MCF 10A (cell line): ENCODE data around the gene USP28. TPM values are rescaled to one million over a fixed set of nuclear protein-coding genes. Genes with fewer than 3 reads are reported as not detected.

Source experiments
- BruUV-seq: library from RNA; stranded (reverse); fragments of 400-500 nt; replicated peaks from 2 replicates; lab custom pipeline; 2021; lab: Mats Ljungman, UMichigan
- CTCF ChIA-PET: fragments of 300-600 bp; sonication (Branson Sonifier 250); formaldehyde crosslinking; extraction: SDS; loops from one replicate; lab custom pipeline; 2021; ENCODE audit warnings: antibody characterized with exemption, inconsistent platforms; lab: Yijun Ruan, JAX
- POLR2A ChIA-PET: fragments of 300-600, 350-650 bp; sonication (Branson Sonifier 250); formaldehyde crosslinking; extraction: SDS; loops from one replicate; lab custom pipeline; 2020; ENCODE audit warnings: antibody characterized with exemption, inconsistent platforms; lab: Yijun Ruan, JAX
- DNase-seq: peaks from one replicate; pipeline ENCODE4 v3.0.0-alpha.2; 2018; ENCODE audit not compliant: unreplicated experiment
- H3K27ac Mint-ChIP-seq: one replicate; pipeline ENCODE4 v1.8.0; 2022; ENCODE audit warnings: mild to moderate bottlenecking, low read depth, mixed read lengths; ENCODE audit not compliant: unreplicated experiment
- H3K27me3 Mint-ChIP-seq: one replicate; pipeline ENCODE4 v1.8.0; 2022; ENCODE audit warnings: mixed read lengths; ENCODE audit not compliant: insufficient read depth, unreplicated experiment
- H3K36me3 Mint-ChIP-seq: one replicate; pipeline ENCODE4 v1.8.0; 2022; ENCODE audit warnings: mild to moderate bottlenecking, moderate library complexity, mixed read lengths; ENCODE audit not compliant: insufficient read depth, unreplicated experiment
- H3K4me1 Mint-ChIP-seq: one replicate; pipeline ENCODE4 v1.8.0; 2022; ENCODE audit warnings: mixed read lengths; ENCODE audit not compliant: insufficient read depth, unreplicated experiment
- H3K4me3 Mint-ChIP-seq: one replicate; pipeline ENCODE4 v1.8.0; 2022; ENCODE audit warnings: mild to moderate bottlenecking, moderate library complexity, mixed read lengths; ENCODE audit not compliant: unreplicated experiment
- H3K9me3 Mint-ChIP-seq: one replicate; pipeline ENCODE4 v1.8.0; 2022; ENCODE audit warnings: mixed read lengths; ENCODE audit not compliant: unreplicated experiment
- CTCF ChIP-seq: fragments of 200-600 bp; IDR thresholded peaks from one replicate; pipeline ENCODE4 v1.8.0; 2022; ENCODE audit warnings: antibody characterized with exemption, mild to moderate bottlenecking; ENCODE audit not compliant: unreplicated experiment
- intact Hi-C: fragments of 100-400 bp; cut with micrococcal nuclease; formaldehyde crosslinking; loops from 2 replicates; pipeline ENCODE4 v1.14.1; 2022
- total RNA-seq: library from RNA; stranded (reverse); gene quantifications from 2 replicates; pipeline ENCODE4 v1.2.3, GENCODE V29; 2022

USP28 gene
- total RNA-seq, 1 experiment from 2014 or later = 17.2 TPM

DNA sequence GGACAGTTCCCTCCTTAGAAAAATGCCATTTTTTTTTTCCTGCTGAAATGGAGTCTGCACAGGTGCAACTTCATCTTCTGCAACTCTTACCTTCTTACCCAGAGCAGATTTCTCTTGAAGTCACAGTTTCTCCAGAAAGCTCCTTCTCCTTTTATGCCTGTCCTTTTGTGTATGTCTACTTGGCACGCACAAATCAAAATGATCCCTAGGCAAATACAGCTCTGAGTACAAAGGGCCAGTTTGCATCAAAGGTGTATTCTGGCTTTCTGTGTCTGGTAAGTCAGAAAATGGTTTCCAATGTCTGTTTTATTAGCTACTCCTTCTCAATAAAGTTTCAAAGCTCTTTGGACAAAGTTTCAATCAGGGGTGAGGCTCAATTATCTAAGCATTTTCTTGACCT is 93.2 kb downstream of the USP28 start:
- Mint-ChIP-seq H3K27ac (no peak overlapping the region), H3K9me3 (no peaks in the 10 kb centered on the region), H3K4me3 (no peak overlapping the region), H3K36me3 (no peaks in the 10 kb centered on the region), H3K27me3 (no peaks in the 10 kb centered on the region), H3K4me1 (peaks cover 7% of the 10 kb centered on the region)
- intact Hi-C loops = no loop called here
- CTCF ChIA-PET = interaction anchor here (0.6 to 2.2 kb wide), 7 partner anchors 9 to 877 kb away, joined by 3 to 10 read pairs (median 4); no protein-coding TSS in a partner anchor
- POLR2A ChIA-PET = no interaction called here
- BruUV-seq = no TSS peak
- no peak for DNase-seq
- no peak for TF ChIP-seq CTCF

DNA sequence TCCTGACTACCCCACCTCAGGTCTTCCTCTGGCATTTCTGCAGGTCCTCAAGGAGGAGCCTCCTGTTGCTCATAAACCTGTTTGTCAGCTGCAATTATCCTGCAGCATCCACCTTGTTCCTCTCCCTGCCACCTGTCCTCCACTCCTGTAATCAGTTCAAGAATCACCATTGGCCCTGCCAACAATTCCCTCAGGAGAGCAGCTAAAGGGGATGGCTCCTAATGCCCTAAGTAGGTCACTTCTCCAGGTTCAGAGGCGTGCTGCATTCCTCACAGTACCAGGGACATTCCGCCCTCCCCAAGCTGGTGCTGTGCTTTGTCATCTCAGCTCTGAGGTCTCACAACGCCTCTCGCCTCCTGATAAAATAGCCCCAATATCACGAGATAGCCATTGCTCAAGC is 93.7 kb downstream of the USP28 start:
- H3K4me1 Mint-ChIP-seq = peaks cover 7% of the 10 kb centered on the region
- no peak for DNase-seq
- no TSS peak for BruUV-seq
- no peak overlapping the region for H3K4me3 Mint-ChIP-seq
- intact Hi-C loops = no loop called here
- ChIA-PET POLR2A (no interaction called here), CTCF (interaction anchor here (0.6 to 2.2 kb wide), 5 partner anchors 14 to 468 kb away, joined by 3 to 10 read pairs (median 4); no protein-coding TSS in a partner anchor)
- H3K27ac Mint-ChIP-seq = no peak overlapping the region
- H3K27me3 Mint-ChIP-seq = no peaks in the 10 kb centered on the region
- H3K9me3 Mint-ChIP-seq = no peaks in the 10 kb centered on the region
- H3K36me3 Mint-ChIP-seq = no peaks in the 10 kb centered on the region
- TF ChIP-seq CTCF = no peak

- ChIA-PET POLR2A (interaction anchor here (0.6 kb wide), 1 partner anchor 333 kb away, joined by 3 read pairs; no protein-coding TSS in a partner anchor), CTCF (interaction anchor here (0.7 to 1.2 kb wide), 3 partner anchors 15 to 18 kb away, joined by 3 to 5 read pairs (median 4); no protein-coding TSS in a partner anchor)
- Mint-ChIP-seq H3K9me3 (no peaks in the 10 kb centered on the region), H3K27me3 (no peaks in the 10 kb centered on the region), H3K36me3 (no peaks in the 10 kb centered on the region), H3K4me1 (peaks cover 7% of the 10 kb centered on the region), H3K27ac (no peak within 1 kb of the TSS), H3K4me3 (no peak within 1 kb of the TSS)
- no TSS peak for BruUV-seq
- no peak for DNase-seq
- no peak for TF ChIP-seq CTCF
- intact Hi-C loops = loop anchor here (2.0 kb wide), 1 partner anchor 17 kb away; no protein-coding TSS in a partner anchor
Measured at GRCh38 chr11:113779496-113779895, 95.9 kb downstream of the USP28 start, which contains the start of gene CLDN25. Gene CLDN25 (plus strand): TSS chr11:113779796. CDS start chr11:113779796, 0 bp downstream.

DNA sequence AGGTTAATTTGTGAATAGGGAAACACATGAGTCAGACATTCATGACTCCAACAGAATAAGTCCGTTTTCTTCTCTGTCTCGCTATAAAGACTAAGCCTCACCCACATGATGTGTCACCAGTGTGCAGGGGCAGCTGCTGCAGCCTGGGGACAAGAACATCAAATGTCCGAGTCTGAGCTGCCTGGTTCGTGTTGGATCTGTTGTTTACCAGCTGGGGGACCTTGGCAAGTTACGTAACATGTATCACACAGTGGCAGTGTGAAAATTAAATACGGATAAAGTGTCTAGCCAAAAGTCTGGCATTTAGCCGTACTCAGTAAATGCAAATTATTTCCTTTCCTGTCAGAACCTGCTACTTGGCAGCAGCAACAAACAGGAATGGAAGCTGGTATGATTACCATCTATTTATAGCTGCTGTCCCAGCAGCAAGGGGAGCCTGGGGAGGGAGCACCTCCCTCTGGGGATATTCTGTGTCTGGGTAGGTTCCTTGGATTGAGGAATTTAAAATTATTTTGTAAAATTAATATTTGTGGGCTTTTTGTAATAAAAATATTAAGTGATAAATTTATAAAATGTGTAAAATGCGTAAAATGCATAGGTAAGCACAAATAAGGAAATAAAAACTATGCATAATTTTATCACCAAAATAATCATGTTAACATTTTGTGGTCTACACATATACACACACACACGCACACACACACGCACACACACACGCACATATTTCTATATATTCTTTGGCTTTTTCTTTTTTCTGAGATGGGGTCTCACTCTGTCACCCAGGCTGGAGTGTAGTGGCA is 97.1 kb downstream of the USP28 start:
- ChIA-PET CTCF (interaction anchor here (0.7 to 1.2 kb wide), 6 partner anchors 9 to 472 kb away, joined by 3 to 6 read pairs (median 4); no protein-coding TSS in a partner anchor), POLR2A (interaction anchor here (0.6 to 1.1 kb wide), 6 partner anchors 10 to 584 kb away, joined by 3 to 5 read pairs (median 3); no protein-coding TSS in a partner anchor)
- DNase-seq = peak; percentile 63
- Mint-ChIP-seq H3K4me3 (peak overlapping the region; percentile 72), H3K36me3 (no peaks in the 10 kb centered on the region), H3K9me3 (no peaks in the 10 kb centered on the region), H3K4me1 (peaks cover 7% of the 10 kb centered on the region), H3K27ac (peak overlapping the region; percentile 86), H3K27me3 (no peaks in the 10 kb centered on the region)
- no peak for TF ChIP-seq CTCF
- no TSS peak for BruUV-seq
- intact Hi-C loops = loop anchor here (2.0 kb wide), 1 partner anchor 18 kb away; no protein-coding TSS in a partner anchor
